HuH-7.5 (cell line): Measurements from ENCODE around the gene MKLN1.

Experiments
- DNase-seq: peaks from one replicate; pipeline ENCODE4 v3.0.0; 2011; ENCODE audit warnings: low spot score

The MKLN1 gene

GRCh38 chr7:131522325-131522930, 194.8 kb downstream of the MKLN1 start:
- DNase-seq: no peak

- DNase-seq: no peak
Observed at GRCh38 chr7:131524115-131524514, 196.4 kb downstream of the MKLN1 start.

DNA sequence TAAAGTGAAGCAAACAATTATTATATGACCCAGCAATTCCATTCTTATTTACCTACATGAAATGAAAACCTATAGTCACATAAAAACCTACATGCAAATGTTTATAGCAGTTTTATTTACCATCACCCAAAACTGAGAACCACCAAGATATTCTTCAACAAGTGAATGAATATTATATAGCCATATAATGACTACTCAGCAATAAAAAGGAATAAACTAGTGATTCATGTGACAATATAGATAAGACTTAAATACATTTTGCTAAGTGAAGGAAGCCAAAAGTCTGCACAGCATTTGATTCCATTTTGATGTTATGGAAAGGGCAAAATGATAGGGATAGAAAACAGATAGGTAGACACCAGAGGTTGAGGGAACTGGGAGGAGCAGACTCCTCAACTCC, 197.0 kb downstream of the MKLN1 start:
- no peak for DNase-seq

DNA sequence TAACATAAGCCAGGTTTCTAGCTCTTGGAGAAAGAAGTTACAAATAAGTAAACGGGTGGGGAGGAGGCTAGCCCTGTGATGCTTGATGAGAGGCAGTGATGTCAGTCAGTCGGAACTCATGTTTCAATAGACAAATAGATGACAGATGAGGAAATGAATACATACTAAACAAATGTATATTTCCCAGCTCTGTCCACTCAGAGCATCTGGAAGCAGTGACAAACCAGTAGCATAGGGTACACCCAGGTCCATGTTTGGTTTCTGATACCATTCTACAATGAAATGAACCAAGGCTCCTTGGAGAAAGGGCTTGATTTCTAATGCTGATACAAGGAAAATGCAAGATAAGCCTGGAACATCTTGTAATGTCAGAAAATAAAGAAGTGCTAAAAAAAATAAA, 198.1 kb downstream of the MKLN1 start:
- no peak for DNase-seq

- DNase-seq: no peak
Observed at GRCh38 chr7:131527456-131527855, 199.8 kb downstream of the MKLN1 start.

DNA sequence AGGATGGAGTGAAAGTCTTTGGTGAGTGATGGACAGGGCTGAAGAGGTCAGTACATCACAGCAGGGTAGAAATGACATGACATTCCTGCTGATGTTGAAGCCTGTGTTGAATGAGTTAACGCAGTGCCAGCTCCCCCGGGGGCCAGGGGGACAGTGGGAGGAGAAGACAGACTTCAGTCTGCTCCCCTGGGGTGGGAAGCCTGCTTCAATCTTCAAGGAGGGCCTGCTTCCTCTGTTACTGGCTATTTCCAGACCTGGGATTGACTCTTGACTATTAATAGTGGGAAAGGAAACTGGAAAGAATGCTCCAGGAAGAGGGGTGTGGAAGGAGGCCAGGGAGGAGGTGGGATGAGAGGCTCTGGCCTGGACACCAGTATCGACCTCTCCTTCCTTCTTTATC, 201.5 kb downstream of the MKLN1 start:
- no peak for DNase-seq

GRCh38 chr7:131529617-131530016, 201.9 kb downstream of the MKLN1 start:
- no peak for DNase-seq

GRCh38 chr7:131530137-131530536, 202.5 kb downstream of the MKLN1 start:
- DNase-seq: no peak

- no peak for DNase-seq
Observed at GRCh38 chr7:131532570-131533091, 205.0 kb downstream of the MKLN1 start.

GRCh38 chr7:131533151-131533559, 205.5 kb downstream of the MKLN1 start:
- DNase-seq: no peak

DNA sequence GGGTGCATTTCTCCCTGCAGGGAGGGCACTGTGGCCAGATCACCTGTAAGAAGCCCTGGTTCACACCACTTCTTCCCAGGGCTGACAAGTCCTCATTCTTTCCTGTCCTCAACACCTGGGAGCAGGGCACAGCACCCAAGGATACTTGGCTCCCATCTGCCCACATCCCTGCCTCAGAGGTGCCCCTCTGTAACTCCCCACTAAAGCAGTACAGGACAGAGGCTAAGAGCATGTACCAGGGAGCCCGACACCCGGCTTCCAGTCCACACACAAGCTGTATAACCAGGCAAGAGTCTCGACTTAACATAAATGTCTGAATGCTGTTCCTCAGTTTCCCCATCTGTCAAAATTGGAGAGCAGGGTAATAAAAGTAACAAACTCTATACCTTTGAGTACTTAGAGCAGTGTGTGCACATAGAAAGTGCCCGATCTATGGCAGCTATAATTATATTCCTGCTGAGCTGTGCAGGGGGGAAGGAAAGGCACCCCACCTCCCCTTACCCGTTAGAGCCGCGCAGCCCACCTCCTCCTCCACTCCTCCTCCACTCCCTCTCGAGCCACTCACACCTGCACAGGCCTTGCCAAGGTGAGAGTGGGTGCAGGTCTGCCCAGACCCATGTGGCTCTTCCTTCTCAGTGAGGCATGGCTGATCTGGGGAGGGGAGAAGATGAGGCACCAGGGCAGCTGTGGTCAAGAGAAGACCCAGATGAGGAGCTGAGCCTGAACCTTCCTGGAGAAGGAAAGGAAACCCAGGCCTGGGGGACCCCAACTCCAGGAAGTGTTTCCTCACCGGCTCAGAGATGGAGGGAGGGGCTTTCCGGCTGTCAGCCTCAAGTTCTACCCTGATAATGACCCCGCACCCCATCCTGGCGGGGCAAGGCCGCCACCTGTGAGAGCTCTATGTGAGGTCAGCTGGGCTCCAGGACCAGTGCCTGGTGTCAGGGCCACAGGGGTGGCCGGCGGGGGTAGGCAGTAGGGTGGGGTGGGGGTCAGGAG, 206.2 kb downstream of the MKLN1 start:
- no peak for DNase-seq

- DNase-seq: no peak
Observed at GRCh38 chr7:131536361-131536849, 208.7 kb downstream of the MKLN1 start.

GRCh38 chr7:131537571-131537978, 209.9 kb downstream of the MKLN1 start:
- no peak for DNase-seq

DNA sequence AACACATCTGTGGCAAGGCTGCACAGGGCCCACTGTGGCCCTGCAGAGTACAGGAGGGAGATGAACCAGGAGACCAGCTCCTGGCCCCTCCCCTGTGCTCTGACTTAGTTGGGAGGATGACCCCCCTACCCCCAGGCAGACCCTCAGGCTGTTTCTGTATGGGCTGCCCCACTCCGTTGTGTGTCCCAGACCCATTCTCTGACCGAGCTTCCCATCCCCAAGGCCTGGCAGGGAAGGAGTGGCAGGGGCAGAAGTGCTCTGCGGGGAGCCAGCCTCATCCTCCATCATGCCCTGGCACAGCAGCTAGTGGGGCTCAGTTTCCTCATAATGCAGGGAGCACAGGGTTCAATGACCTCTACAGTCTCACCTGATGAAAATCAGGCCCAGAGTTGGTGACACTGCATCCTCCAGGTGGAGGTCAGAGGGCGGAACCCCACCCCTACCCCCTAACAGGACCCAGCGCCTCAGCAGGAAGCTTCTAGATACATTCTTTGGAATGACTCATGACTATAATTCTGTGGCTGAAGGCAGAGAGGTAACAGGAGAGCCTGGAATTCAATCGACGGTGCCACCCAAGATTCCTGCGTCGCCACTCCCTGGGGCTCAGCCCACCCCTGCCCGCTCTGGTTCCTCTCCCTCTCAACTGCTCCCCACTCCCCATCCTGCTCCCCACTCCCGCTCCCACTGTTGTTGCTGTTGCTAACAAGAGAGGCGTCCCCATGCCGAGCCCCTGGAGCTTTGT, 210.6 kb downstream of the MKLN1 start:
- no peak for DNase-seq

DNA sequence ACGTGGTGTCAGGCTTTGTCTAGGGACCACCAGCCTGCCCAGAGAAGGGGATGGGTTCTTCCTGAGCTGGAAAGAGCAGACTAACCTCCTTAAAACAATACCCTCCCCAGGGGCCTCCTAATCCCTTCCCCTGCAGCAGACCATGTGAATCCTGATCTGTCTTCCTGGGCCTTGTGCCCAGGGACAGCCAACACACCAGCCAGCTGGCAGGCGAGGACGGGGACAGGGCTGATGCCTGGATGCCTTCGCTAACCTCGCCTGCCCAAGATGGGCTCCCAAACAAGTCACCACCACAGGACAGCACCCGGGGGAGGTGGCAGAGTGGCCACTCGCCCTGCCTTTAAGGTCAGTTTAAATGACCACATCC, 211.1 kb downstream of the MKLN1 start:
- DNase-seq: no peak

- no peak for DNase-seq
Observed at GRCh38 chr7:131540491-131541162, 213.0 kb downstream of the MKLN1 start.

DNA sequence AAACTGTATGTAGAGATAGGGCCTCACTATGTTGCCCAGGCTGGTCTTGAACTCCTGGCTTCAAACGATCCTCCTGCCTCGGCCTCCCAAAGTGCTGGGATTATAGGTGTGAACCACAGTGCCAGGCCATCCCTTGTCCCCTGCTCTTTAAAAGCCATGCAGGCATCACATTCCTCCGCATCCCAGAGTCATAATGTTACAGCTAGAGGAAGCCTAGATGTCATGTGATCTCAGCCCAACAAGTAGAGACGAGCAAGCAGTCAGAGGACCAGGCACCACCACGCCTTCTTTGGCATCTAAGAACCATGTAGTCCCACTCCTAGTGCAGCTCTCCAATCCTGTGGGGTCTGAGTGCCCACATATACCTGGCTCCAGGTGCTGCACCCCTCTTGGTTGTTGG, 215.6 kb downstream of the MKLN1 start:
- DNase-seq: no peak

- DNase-seq: no peak
Observed at GRCh38 chr7:131544021-131544420, 216.3 kb downstream of the MKLN1 start.

DNA sequence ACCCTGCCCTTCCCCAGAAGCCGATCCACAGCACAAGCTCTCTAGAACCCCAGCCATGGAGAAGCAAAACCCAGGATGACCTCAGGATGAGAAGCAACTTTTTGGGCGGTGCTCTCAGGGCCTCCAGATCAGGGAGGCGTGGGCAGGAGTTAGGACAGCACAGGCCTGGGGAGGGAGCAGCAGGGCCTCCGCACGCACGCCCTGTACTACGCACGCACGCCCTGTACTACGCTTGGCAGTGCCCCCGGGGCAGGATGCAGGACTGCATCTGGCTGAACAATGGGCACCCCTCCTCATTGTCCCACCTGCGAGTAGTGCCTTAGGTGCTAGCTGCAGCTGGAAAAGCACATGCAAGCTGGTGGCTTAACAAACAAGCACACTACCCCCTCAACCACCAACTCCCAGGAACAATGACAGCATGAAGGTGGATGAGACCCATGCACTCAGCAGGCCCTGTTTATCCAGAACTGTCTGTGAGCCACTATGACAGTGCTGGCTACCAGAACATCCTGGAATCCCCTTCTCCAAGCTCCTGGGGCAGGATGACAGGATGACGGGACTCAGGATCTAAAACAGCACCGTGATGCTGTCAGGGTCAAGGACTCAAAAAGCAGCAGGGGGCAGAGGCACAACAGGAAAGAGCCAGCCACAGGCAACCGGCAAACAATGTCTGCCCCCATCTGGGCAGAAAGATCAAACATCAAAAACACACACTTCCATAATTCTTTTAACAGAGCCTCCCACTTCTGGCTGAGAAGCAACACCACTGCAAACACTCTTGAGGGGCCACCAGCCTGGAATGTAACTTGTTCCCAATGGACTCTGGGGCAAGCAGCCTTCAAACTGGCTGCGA, 217.0 kb downstream of the MKLN1 start:
- DNase-seq: peak; percentile 47

DNA sequence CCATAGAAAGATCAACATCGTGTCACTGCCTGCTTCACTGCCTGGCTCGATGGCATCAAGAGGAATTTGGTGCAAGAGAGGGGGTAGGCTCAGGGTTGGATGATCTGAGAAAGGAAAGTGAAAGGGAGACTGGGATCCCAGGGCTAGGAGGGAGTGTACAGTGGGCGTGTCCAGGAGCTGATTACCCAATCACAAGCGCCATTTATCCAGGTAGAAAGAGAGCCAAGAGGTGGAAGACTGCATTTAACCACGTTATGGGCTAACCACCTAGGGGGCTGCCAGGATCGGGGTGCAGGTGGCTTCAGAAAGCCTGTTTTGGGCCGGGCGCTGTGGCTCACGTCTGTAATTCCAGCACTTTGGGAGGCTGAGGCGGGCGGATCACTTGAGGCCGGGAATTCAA, 218.4 kb downstream of the MKLN1 start:
- DNase-seq: peak; percentile 33
